HG02885 (cell line): ENCODE data around the gene RNF168.
A peak's percentile ranks its signal among the peaks of the same experiment; 100 is the strongest.
"Not testable (repeated sequence)": the region's sequence is repeated elsewhere in the genome, so short reads cannot be mapped to it uniquely, and the experiment has no call there.

Experiments used
- ATAC-seq: cut with Tn5 transposase; IDR thresholded peaks from one replicate; pipeline ENCODE4 v1.9.1; 2021; ENCODE audit warnings: mild to moderate bottlenecking; ENCODE audit not compliant: unreplicated experiment, poor library complexity

RNF168 gene

DNA sequence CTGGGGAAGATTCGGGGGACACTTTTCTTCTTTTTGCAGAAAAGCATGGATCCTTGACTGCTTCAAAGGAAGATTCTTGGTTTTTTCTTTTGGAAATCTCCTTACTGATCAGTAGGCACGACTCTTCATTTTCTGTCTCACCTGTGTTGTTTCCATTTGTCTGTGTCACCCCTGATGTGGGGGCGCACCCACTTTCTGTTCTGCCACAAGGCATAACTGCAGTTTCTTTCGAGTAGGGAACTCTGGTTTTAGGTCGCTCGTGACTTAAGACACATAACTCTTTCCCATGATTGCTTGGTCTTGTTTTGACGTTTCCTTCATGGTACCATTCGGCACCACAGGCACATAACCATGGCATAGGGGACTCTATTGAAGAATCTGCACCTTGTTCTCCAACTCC is 31.3 kb downstream of the RNF168 start:
- ATAC-seq, result no peak

DNA sequence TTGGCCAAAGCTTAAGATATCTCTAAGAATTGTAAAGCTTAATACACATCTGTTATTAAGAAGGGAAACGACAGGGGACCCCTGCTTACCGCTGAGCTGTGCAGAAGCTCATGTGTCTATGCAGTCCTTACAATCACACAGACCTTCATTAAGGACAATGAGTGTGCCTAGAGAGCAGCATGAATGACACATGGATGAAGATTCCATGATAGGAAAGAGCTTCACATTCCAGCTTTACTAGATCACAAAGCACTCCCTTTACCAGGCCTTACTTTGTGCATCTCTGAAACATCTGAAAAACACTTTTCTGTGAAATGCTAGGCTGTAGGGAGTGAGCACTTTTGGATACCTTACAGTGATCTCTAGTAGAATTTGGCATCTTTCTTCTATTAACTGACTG is 32.0 kb downstream of the RNF168 start:
- no peak for ATAC-seq

DNA sequence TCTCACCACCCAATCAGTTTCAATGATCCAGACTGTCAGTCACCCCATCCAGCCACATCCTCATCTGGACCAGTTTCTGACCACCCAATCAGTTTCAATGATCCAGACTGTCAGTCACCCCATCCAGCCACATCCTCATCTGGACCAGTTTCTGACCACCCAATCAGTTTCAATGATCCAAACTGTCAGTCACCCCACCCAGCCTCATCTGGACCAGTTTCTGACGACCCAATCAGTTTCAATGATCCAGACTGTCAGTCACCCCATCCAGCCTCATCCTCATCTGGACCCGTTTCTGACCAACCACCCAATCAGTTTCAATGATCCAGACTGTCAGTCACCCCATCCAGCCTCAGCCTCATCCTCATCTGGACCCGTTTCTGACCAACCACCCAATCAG is 33.4 kb downstream of the RNF168 start:
- not testable (repeated sequence) for ATAC-seq

DNA sequence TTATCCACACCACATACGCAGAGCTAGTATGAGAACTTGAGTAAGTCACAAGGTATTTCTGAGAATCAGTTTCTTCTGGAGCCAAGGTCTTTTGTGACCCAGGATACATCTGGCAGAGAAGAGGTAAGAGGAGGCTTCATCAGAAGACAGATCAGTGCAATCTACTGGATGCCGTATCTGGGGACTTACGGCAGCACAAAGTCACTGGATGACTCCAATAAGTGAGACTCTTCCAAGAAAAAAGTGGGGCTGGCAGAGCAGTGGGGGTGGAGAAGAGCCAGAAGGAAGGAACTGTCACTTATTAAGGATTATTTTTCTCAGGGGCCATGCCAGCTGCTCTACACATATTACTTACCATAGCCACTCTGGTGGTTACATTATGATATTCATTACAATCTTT is 39.8 kb downstream of the RNF168 start:
- no peak for ATAC-seq

DNA sequence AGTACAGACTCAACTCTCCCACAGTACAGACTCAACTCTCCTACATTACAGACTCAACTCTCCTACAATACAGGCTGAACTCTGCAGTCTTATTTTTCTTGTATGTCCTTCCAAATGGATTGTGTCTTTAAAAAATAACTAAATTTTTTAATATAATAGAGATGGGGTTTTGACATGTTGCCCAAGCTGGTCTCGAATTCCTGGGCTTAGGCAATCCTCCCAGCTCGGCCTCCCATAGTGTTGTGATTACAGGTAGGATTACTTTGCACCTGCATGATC is 40.2 kb downstream of the RNF168 start:
- no peak for ATAC-seq

DNA sequence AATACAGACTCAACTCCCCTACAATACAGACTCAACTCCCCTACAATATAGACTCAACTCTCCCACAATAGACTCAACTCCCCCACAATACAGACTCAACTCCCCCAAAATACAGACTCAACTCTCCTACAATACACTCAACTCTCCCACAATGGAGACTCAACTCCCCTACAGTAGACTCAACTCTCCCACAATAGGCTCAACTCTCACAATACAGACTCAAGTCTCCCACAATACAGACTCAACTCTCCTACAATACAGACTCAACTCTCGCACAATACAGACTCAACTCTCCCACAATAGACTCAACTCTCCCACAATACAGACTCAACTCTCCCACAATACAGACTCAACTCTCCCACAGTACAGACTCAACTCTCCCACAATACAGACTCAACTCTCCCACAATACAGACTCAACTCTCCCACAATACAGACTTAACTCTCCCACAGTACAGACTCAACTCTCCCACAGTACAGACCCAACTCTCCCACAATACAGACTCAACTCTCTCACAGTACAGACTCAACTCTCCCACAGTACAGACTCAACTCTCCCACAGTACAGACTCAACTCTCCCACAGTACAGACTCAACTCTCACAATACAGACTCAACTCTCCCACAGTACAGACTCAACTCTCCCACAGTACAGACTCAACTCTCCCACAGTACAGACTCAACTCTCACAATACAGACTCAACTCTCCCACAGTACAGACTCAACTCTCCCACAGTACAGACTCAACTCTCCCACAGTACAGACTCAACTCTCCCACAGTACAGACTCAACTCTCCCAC is 40.7 kb downstream of the RNF168 start:
- ATAC-seq, result not testable (repeated sequence)

DNA sequence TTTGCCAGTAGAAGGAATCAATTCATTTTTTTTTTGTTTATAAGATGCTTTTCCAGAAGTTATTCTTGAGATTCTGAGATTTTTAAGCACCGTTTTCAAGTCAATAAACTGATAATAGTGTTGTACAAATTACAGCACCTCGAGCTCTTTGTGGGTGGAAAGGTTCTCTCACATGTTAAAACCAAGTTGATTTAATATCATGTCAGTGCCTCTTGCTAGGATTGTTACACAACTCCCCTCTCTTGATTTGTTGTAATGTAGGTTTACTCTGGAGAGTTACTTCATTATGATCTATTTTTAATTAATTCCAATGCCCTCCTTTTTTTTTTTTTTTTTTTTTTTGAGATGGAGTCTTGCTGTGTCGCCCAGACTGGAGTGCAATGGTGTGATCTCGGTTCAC is 45.5 kb downstream of the RNF168 start:
- no peak for ATAC-seq

DNA sequence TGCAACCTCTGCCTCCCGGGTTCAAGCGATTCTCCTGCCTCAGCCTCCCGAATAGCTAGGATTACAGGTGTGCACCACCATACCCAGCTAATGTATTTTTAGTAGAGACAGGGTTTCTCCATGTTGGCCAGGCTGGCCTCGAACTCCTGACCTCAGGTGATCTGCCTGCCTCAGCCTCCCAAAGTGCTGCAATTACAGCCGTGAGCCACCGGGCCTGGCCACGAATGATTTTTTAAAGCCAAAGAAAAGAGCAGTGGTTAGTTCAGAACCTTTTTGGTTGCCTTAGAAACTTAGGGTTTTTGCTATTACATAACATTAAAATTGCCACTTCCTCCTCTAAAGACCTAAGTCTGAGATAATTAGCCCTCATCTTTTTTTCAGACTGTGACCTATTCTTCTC is 46.1 kb downstream of the RNF168 start:
- ATAC-seq, result not testable (repeated sequence)

DNA sequence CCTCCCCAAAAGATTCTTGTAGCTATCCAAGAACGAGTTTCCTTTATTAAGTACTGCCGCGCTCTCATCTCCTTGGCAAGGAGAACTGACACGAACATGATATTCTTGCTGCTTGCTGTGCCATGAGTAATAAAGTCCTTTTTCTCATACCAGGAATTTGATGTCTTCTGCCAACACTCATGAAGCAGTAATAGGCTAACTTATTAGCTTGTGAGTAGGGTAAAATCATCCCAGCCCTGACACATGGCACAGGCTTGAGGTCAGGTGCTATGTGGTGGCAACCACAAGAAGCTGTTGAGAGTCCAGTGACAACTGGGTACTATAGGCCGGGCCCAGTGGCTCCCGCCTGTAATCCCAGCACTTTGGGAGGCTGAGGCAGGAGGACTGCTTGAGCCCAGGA is 48.6 kb downstream of the RNF168 start:
- no peak for ATAC-seq

DNA sequence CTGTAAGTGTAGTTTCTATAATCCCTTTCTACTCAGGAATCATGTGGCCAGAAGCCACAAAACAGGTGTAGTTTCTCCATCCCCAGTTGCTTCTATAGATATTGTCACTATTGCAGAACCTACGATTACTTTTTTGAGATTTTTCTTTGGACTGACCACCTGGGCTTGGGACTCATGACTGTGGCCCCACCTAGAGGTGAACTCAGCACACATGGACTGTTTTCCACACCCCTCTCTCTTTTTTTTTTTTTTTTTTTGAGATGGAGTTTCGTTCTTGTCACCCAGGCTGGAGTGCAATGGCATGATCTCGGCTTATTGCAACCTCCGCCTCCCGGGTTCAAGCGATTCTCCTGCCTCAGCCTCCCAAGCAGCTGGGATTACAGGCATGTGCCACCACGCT is 58.2 kb downstream of the RNF168 start:
- ATAC-seq, result not testable (repeated sequence)

DNA sequence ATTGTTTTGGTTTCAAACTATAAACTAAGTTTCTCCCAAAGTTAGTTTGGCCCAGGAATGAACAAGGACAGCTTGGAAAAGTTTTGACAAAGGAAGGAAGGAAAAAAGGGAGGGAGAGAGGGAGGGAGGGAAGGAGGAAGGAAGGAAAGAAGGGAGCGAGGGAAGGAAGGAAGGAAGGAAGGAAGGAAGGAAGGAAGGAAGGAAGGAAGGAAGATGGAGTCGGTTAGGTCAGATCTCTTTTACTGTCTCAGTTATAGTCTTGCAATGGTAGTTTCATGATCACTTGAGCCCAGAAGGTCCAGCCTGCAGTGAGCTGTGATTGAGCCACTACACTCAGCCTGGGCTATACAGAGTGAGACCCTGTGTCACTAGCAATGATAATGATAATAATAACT is 59.1 kb downstream of the RNF168 start:
- no peak for ATAC-seq

DNA sequence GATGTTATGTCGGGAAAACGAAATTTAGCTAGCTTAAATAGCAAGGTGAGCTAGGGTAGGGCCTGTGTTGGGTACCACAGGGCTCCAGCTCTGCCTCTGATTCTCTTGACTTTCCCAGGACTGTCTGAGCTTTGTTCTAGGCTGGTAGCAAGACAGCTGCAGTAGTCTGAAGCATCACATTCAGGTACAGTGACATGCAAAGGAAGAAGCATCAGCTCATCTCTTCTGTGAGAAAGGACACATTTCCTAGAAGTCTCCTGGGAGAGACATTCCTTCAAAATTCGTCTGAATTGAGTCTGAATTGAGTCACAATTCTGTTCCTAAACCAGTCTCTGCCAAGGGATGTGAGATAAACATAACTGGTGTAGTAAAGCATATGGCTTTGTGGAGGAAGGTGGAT is 62.9 kb downstream of the RNF168 start:
- no peak for ATAC-seq

DNA sequence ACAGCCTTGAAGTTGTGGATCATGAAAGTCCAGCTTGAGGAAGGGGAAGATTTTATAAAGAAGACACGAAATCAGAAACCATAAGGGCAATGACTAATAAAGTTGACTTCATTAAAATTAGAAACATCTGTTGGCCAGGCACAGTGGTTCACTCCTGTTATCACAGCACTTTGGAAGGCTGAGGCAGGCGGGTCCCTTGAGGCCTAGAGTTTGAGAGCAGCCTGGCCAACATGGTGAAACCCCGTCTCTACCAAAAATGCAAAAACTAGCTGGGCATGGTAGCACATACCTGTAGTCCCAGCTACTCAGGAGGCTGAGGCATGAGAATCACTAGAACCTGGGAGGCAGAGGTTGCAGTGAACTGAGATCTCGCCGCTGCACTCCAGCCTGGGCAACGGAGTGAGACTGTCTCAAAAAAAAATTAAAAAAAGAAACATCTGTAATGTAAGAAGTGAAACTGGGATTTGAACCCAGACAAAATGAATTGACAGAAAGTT is 63.5 kb downstream of the RNF168 start:
- ATAC-seq, result no peak

DNA sequence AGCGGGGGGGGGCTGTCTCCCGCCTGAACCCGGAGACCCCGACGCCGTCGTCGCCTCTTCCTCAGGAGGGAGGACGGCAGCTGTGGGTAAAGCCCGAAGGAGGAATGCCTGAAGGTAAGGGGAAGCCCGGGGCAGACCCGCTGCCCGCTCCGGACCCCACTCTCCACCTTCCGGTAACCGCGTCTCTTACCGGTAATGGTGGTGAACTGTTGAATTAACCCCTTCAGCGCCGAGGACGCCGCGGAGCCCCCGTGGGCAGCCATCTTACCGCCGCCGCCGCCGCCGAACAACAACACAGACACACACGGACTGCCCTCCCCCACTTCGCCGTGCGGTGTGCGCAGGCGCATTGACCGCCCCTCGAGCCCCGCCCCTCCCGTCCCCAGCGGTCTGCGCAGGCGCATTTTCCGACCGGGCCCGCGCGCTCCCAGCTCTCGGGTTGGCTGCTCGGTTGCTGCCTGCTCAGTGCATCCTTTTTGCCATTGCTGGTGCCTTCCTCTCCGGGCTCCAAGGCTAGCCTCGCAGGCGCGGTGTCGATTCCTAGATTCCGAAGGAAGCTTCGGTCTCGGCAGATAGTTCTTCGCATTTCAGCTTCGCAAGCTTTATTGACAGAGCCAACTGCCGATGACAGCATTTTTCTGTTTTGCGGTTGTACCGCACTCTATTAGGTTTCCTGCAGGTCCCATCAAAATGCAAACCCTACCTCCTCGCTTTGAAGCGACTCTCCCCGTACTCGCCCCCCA is 71.3 kb downstream of the RNF168 start, which contains the start of gene UBXN7:
UBXN7 (minus strand) TSS at position 291 of the 743 bp plus-strand sequence; CDS start at position 263, 28 bp downstream.
- ATAC-seq, result peak; percentile 78

DNA sequence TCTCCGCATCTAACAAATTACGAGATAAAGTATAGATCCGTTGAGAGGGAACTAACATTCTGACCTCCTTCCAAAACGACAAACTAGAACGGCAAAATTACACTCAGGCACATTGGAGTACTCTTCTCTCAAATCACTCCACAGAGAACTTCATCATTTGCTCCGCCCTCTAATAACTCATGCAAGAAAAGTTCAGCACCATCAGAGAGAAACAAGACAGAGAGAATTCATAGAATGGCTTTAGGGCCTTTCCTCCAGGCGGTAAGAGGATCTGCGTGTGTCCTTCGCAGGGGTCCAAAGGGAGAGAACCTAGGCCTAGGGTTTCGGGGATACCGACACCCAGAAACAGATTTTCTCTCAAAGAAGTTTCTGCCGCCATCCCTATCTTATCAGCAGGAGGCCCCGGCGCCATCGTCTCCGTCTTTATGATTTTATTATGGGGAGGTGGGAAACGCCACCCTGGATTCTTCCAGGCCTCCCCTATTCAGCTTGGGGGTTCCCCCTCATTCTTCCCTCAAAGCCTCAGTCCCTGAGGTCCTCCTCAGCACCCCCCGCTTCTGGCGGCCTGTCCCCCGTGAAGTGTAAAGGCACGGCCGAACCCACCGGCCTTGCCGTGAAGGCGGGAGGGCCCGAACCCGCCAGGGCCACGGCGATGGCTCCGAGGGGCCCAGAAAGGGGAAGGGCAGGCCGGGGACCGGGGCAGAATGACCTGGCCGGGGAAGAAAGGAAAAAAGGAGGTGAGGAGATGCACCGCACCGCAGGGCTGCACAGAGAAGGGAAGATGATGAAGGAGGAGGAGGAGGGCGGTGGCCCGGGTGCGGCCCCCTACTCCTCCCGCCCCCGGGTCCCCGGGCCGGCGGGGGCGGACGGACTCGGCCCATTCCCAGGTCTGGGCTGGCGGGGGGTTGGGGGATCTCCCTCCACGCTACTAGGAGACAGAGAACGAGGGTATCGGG is 72.1 kb downstream of the RNF168 start:
- peak; percentile 34 for ATAC-seq

DNA sequence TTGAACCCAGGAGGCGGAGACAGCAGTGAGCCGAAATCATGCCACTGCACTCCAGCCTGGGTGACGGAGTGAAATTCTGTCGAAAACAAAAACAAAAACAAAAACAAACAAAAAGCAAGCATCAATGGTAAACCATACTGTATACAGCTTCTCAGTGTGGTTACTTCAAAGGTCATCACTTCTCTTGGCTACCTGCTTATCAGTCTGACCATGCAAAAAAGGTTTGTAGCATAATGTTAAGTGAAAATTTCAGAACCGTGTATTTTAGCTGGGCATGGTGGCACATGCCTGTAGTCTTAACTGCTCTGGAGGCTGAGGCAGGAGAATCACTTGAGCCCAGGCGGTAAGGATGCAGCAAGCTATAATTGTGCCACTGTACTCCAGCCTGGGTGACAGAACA is 75.5 kb downstream of the RNF168 start:
- ATAC-seq, result no peak

DNA sequence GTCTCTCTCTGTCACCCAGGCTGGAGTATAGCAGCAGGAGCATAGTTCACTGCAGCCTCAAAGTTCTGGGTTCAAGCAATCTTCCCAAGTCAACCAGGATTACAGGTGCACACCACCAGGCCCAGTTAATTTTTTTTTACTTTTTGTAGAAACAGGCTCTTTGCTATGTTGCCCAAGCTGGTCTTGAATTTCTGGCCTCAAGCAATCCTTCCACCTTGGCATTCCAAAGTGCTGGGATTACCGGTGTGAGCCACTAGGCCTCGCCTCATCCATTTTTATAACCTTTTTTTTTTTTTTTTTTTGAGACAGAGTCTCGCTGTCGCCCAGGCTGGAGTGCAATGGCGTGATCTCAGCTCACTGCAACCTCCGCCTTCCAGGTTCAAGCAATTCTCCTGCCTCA is 79.1 kb downstream of the RNF168 start:
- ATAC-seq, result not testable (repeated sequence)

DNA sequence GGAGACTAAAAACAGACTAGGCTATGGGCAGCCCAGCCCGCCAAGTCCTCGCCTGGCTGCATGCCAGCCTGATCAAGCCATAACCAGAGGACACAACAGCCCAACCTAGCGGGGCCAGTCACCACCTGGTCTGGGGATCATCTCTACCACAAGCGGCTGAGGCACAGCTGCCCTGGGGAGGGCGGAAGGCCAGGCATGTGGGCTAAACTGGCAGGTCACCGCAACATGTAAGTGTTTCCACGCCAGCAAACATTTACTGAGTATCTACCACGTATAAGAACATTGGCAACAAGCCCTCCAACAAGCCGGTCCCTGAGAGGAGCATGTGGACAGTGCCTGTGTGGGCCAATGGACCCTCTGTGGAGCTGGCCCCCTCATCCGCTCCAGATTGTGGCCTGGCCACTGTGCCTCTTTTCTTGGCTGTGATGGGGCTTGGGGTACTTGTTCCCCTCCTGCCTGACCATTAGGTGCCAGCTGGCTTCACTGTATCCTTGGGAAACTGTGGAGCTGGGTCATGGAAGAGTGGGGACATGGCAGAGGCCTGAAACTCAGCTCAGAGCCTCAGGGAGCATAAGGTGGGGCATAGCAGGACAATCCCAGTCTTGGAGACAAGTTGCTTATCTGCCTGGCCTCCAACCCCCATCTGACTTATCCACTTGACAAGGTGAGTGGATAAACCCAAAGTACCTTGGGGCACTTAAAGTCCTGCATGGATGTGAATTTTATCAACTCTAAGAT is 80.4 kb downstream of the RNF168 start:
- no peak for ATAC-seq

DNA sequence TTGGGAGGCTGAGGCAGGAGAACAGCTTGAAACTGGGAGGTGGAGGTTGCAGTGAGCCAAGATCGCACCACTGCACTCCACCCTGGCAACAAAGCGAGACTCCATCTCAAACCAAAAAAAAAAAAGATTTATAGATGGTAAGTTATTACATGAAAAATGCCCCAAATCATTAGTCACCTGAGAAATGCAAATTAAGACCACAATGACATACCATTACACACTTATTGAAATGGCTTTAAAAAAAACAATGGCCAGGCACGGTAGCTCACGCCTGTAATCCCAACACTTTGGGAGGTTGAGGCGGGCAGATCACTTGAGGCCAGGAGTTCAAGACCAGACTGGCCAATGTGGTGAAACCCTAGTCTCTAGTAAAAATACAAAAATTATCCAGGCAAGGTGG is 81.9 kb downstream of the RNF168 start:
- not testable (repeated sequence) for ATAC-seq

DNA sequence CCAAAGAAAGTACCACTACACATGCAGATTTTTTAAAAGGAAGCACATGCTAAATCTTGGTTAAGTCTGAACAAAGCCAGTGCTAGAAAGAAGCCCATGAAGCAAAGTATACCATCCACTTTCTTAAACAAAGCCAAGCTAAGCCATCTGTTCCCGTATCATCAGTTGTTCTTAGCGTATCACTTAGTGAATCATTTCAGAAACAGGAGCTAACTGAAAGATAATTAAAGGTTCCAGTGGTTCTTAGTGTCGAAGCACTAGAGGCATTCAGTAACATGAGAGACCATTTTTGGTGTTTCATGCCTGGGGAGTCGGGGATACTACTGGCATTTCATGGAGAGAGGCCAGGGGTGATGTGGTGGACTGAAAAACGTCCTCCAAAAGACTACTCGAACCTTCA is 84.2 kb downstream of the RNF168 start:
- ATAC-seq, result no peak
